PFSK-1 (cell line): ENCODE measurements around the gene DERA.

ENCODE experiments used
- POLR2AphosphoS5 ChIP-seq: IDR thresholded peaks from 2 replicates; pipeline ENCODE4 v1.6.1; 2012; ENCODE audit warnings: low read depth, mild to moderate bottlenecking, control low read depth, low read length, moderate library complexity
- SIN3A ChIP-seq: IDR thresholded peaks from 2 replicates; pipeline ENCODE4 v1.6.1; 2012; ENCODE audit warnings: mild to moderate bottlenecking, low read length, moderate library complexity, borderline replicate concordance; ENCODE audit not compliant: insufficient read depth
- TAF1 ChIP-seq: IDR thresholded peaks from 2 replicates; pipeline ENCODE4 v1.6.1; 2012; ENCODE audit warnings: low read length, control low read depth, borderline replicate concordance; ENCODE audit not compliant: insufficient read depth
- TF ChIP-seq, protein P1 (sequence below), 2 experiments: IDR thresholded peaks; 2 replicates each; pipeline versions ENCODE4 v1.6.1 to v1.8.0; 2011 to 2012; ENCODE audit warnings: low read depth in 2 of 2, low read length in 2 of 2, control low read depth in 1 of 2, inconsistent platforms in 1 of 2, mild to moderate bottlenecking in 1 of 2, moderate library complexity in 1 of 2; ENCODE audit not compliant: insufficient read depth in 1 of 2

DNA sequence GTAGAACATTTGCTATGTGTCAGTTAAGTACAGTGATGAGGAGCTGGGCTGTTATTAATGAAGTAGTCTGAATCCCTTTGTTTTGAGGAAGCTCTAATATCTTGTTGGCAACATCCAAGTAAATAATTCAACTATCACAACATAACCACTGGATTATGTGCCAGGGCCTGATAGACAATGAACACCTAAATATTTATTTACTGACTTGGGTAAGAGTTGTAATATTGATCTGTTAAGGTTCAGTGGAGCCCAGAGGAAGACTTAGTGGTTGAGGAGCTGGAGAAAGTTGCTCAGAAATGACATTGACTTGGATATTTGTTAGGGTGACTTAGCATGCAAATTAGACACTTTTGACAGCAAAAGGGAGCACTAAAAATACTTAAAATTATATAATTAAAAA, 26.8 kb downstream of the DERA start:
- TF ChIP-seq, protein P1, sequence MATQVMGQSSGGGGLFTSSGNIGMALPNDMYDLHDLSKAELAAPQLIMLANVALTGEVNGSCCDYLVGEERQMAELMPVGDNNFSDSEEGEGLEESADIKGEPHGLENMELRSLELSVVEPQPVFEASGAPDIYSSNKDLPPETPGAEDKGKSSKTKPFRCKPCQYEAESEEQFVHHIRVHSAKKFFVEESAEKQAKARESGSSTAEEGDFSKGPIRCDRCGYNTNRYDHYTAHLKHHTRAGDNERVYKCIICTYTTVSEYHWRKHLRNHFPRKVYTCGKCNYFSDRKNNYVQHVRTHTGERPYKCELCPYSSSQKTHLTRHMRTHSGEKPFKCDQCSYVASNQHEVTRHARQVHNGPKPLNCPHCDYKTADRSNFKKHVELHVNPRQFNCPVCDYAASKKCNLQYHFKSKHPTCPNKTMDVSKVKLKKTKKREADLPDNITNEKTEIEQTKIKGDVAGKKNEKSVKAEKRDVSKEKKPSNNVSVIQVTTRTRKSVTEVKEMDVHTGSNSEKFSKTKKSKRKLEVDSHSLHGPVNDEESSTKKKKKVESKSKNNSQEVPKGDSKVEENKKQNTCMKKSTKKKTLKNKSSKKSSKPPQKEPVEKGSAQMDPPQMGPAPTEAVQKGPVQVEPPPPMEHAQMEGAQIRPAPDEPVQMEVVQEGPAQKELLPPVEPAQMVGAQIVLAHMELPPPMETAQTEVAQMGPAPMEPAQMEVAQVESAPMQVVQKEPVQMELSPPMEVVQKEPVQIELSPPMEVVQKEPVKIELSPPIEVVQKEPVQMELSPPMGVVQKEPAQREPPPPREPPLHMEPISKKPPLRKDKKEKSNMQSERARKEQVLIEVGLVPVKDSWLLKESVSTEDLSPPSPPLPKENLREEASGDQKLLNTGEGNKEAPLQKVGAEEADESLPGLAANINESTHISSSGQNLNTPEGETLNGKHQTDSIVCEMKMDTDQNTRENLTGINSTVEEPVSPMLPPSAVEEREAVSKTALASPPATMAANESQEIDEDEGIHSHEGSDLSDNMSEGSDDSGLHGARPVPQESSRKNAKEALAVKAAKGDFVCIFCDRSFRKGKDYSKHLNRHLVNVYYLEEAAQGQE (IDR thresholded peaks at IDR 0.05; ENCODE audit: insufficient read depth in 1 of 2, low read depth in 2 of 2, low read length in 2 of 2) = no peak
- TF ChIP-seq TAF1 (no peak), POLR2AphosphoS5 (no peak), SIN3A (no peak)
